A549 treated with RU486 at 1 μM for 4 hours (cell line): ENCODE data around the gene P2RY13. TPM values are rescaled to one million over a fixed set of nuclear protein-coding genes. Genes with fewer than 3 reads are reported as not detected.

Experiments
- total RNA-seq: library from RNA; stranded (reverse); fragments of 200-300 nt; extraction: Qiagen RNA extraction; gene quantifications from 5 replicates; pipeline ENCODE4 v1.2.3, GENCODE V29; 2022; ENCODE audit warnings: low read depth

Gene P2RY13
- not detected in 5 replicates for total RNA-seq

DNA sequence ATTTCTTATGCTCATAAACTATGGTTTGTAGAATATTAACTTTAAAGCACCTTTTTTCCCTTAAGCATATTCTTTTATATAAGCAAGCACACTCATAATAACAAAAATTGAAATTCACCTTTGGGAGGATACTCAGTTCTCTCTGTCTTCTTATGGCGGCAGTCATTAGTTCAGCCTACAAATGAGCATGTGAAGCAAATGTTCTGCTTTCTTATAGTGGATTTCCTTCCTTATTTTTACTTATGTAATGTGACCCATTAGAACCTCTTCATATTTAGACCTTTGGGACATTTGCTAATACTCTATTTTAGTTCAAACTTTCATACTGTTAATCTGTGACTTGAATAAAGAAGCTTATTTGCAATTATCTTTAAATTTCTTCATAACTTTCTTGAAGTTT lies at the start of gene P2RY13:
Gene P2RY13, minus strand, starts transcription at position 187 of the 400 bp plus-strand sequence. Its CDS starts 21 bp downstream, at position 166.

DNA sequence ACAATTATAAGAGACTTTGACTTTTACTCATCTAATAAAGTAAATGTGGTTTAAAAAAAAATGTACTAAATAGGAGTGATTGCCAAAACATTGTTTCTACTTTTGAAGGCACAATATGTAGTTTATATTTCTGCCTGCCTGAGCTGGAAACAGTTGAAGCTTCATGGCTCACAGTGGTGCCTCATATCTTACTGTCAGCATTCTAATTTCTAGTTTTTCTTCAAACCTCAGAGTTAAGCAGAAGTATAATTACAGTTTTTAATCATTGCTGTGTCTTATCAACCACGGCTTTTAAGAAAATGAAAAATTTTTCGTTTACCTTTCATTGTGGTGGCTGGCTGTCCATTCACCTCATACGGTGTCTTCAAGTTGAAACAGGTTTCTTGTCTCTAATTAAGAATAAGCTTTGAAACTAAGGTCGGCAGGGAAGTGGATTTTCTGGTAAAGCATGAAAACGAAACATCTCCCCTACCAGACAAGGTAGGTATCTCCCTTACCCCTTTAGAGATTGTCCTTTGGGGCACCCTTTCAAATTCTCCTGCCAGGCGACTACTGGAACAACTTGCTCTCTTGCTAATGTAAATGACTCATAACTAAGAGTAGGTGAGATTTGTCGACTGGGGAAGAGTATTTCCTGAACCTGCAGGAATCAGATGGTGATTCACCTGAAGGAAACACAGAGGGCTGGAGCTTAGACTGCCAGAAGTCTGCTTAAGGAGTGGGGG lies 12.9 kb downstream of the P2RY13 start, which contains the start of gene GPR87:
Gene GPR87, minus strand, starts transcription at position 554 of the 725 bp plus-strand sequence. CDS start 16,720 bp downstream, outside the sequence.

DNA sequence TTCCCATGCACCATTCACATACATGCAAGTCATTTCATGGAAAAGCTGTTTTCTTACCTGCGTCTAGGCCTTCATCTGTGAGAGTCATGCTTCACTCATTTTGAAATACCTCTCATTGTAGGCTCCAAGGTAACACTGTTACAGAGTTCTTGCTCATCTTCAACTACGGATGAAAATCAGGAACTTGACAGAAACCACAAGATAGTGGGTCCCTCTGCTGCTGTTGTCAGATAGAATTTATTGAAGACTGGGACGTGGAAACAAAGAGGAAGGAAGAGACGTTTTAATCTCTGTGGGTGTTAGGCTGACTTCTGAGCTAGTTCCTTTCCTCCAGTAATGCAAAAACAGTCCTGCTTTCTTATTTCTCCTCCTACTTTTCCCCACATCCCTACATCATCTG lies 51.1 kb downstream of the P2RY13 start, which contains the start of gene P2RY14:
Gene P2RY14, minus strand, starts transcription at position 313 of the 400 bp plus-strand sequence. CDS start 64,226 bp downstream, outside the sequence.

Other genes starting within 250 kb of the P2RY13 start
- gene MED12L, start 243.9 kb downstream of the P2RY13 start, total RNA-seq: 0.25 to 0.87 TPM (median 0.50 TPM) in 5 replicates
- not detected in 5 replicates for gene GPR171, start 126.3 kb downstream of the P2RY13 start, total RNA-seq
- gene P2RY14, start 51.0 kb downstream of the P2RY13 start, total RNA-seq: not detected in 5 replicates
- gene GPR87, start 12.7 kb downstream of the P2RY13 start, total RNA-seq: 0.94 to 1.9 TPM (median 1.6 TPM) in 5 replicates
- gene P2RY12, start 55.2 kb upstream of the P2RY13 start, total RNA-seq: not detected in 5 replicates
- 0.49 to 0.82 TPM (median 0.55 TPM) in 5 replicates for gene IGSF10, start 131.5 kb upstream of the P2RY13 start, total RNA-seq